IPS DF 6.9 (cell line): ENCODE data around the gene CD300LG.
"Not testable (repeated sequence)": the region's sequence is repeated elsewhere in the genome, so short reads cannot be mapped to it uniquely, and the experiment has no call there.

Experiments
- DNase-seq: peaks from one replicate; pipeline ENCODE4 v3.0.0-alpha.2; 2013; ENCODE audit warnings: low read depth, low spot score
- H3K27ac ChIP-seq: one replicate; pipeline ENCODE4 v1.5.1; 2013; ENCODE audit warnings: low read length, control low read depth
- H3K27me3 ChIP-seq: 2 replicates; pipeline ENCODE4 v1.6.1; 2013; ENCODE audit warnings: mild to moderate bottlenecking, low read length; ENCODE audit not compliant: control insufficient read depth, insufficient read depth
- H3K36me3 ChIP-seq: 2 replicates; pipeline ENCODE4 v1.6.1; 2013; ENCODE audit warnings: low read length; ENCODE audit not compliant: control insufficient read depth, insufficient read depth
- H3K4me1 ChIP-seq: 2 replicates; pipeline ENCODE4 v1.6.1; 2013; ENCODE audit warnings: low read length; ENCODE audit not compliant: control insufficient read depth, insufficient read depth
- H3K4me3 ChIP-seq: 2 replicates; pipeline ENCODE4 v1.5.1; 2013; ENCODE audit warnings: mild to moderate bottlenecking, low read length
- H3K9me3 ChIP-seq: 2 replicates; pipeline ENCODE4 v1.6.1; 2013; ENCODE audit warnings: low read length, inconsistent platforms; ENCODE audit not compliant: control insufficient read depth, insufficient read depth
- WGBS: extraction: QIAGEN DNeasy Blood & Tissue Kit; methylation state at CpG from one replicate; pipeline ENCODE4 v1.1.7; 2013; ENCODE audit warnings: mixed read lengths, missing lambda C conversion rate; ENCODE audit not compliant: insufficient read length, insufficient coverage; 5-methylcytosine and 5-hydroxymethylcytosine counted together

CD300LG gene

DNA sequence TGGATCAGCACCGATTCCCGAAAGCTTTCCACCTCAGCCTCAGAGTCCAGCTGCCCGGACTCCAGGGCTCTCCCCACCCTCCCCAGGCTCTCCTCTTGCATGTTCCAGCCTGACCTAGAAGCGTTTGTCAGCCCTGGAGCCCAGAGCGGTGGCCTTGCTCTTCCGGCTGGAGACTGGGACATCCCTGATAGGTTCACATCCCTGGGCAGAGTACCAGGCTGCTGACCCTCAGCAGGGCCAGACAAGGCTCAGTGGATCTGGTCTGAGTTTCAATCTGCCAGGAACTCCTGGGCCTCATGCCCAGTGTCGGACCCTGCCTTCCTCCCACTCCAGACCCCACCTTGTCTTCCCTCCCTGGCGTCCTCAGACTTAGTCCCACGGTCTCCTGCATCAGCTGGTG, 15.0 kb downstream of the CD300LG start:
- Histone ChIP-seq H3K4me1 (no peaks in the 10 kb centered on the region), H3K27ac (no peak overlapping the region), H3K4me3 (no peak overlapping the region), H3K27me3 (no peaks in the 10 kb centered on the region), H3K36me3 (no peaks in the 10 kb centered on the region), H3K9me3 (no peaks in the 10 kb centered on the region)
- no CpG with 5 or more reads among the region's 9 CpGs for WGBS
- DNase-seq = no peak

DNA sequence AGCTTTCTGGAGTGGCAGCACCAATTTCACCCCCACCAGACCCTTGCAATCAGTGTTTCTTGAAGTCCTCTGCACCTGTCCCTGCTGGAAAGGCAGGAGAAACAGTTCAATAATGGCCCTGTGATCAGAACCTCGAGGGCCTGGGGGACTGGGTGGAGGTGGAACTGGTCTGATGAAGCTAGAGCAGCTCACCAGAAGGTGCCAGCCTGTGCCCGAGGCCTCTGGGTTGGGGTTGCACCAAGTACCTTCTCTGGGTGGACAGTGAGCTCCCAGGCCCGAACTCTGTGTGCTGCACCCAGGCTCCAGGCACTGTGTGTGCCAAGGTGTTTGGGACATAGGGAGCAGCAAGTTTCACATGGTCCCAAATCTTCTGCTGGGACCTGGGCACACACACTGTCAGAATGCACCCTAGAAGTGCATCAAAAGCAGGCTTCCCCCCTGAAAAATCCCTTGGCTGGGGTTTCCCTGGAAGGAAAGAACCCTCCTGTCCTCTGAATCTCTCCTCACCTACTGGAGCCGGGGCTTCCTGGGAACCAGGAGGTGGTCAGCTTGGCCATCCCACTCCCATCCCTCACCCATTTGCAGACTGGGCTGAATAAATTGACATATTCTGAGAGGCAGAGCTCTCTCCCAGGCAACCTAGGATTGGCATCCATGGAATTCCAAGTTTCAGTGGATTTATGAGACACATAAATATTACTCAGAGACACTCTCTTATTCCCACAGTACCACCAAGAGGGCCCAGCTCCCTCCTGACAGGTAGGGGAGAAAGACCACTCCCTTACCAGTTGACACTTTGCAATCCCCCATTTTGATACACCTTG, 17.4 kb downstream of the CD300LG start:
- Histone ChIP-seq H3K4me1 (no peaks in the 10 kb centered on the region), H3K4me3 (no peak overlapping the region), H3K9me3 (no peaks in the 10 kb centered on the region), H3K36me3 (no peaks in the 10 kb centered on the region), H3K27me3 (no peaks in the 10 kb centered on the region), H3K27ac (no peak overlapping the region)
- no peak for DNase-seq
- no CpG with 5 or more reads among the region's 4 CpGs for WGBS

DNA sequence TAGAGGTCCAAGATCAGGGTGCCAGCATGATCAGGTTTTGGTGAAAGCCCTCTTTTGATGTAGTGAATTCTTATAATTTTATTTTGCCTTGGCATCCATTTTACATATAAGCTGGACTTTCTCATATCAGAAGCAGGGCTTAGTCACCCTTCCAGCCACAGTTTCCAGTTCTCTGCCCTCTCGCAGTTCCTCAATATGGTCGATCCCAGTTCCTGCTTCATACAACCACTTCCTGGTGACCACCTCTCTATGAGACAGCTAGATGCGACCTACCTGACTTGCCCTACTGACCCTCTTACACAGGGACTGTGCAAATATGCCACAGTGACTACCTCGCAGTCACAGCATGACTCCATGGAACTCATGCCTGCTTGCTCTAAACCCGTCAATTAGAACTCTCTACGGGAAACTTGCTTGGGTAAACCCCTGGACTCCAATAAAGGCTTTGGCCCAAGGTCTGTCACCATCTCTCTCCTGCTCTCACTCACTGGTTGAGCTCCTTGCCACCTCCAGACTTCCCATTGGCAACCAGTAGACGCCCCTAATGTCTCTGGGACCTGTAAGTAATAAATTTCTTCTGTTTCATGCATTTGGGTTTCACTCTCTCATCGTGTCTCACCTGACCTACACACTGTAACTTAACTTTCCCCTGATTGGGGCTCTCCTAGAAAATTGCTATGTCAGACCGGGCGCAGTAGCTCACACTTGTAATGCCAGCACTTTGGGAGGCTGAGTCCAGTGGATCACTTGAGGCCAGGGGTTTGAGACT, 21.4 kb downstream of the CD300LG start:
- no peak overlapping the region for H3K27ac ChIP-seq
- no peaks in the 10 kb centered on the region for H3K36me3 ChIP-seq
- no peak for DNase-seq
- WGBS = no CpG with 5 or more reads among the region's 10 CpGs
- no peak overlapping the region for H3K4me3 ChIP-seq
- H3K9me3 ChIP-seq = no peaks in the 10 kb centered on the region
- no peaks in the 10 kb centered on the region for H3K27me3 ChIP-seq
- H3K4me1 ChIP-seq = no peaks in the 10 kb centered on the region

DNA sequence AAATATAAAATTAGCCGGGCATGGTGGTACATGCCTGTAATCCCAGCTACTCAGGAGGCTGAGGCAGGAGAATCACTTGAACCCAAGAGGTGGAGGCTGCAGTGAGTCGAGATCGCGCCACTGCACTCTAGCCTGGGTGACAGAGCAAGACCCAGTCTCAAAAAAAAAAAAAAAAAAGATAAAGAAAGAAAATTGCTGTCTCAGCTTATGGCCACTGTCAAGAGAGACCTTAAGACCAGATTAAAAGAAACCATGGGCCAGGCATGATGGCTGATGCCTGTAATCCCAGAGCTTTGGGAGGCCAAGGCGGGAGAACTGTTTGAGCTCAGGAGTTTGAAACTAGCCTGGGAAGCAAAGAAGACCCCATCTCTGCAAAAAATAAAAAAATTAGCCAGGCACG, 22.1 kb downstream of the CD300LG start:
- DNase-seq, H3K9me3 ChIP-seq, H3K36me3 ChIP-seq, H3K27me3 ChIP-seq, H3K27ac ChIP-seq, H3K4me1 ChIP-seq, H3K4me3 ChIP-seq: not testable (repeated sequence)
- no CpG with 5 or more reads among the region's 6 CpGs for WGBS

DNA sequence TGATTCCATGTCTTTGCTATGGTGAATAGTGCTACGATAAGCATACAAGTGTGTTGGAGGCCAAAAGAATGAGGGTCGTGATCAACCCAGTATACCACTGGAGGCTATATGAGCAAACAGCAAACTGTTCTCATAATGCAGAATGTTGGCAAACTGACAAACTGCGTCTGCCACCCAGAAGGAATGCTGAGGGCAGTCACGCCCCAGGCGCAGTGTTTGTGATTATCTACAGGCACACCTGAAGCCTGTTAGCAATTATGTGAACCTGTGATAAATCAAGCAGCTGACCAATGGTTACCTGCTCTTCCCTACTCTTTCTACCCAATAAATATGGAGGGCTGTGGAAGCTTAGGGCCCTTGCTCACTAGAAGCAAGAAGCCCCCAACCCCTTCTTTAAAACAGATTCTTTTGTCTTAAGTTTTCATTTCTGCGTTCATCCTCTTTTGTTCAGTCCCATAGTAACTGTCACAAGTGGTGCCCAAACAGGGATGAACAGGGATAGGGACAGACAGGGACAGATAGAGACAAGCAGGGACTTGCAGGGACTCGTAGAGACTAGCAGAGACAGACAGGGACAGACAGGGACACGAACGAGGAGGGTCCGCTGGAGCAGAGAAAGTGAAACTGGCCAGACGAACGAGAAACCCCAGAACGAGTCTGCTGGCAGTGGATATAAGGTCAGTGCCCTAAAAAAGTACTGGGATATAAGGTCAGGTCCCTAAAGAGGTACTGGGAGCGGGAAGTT, 25.1 kb downstream of the CD300LG start:
- Histone ChIP-seq H3K36me3 (0 out of 2 replicates have a peak, but pooled peaks cover 3% of the 10 kb centered on the region), H3K27me3 (no peaks in the 10 kb centered on the region), H3K9me3 (no peaks in the 10 kb centered on the region), H3K27ac (no peak overlapping the region), H3K4me1 (no peaks in the 10 kb centered on the region), H3K4me3 (no peak overlapping the region)
- DNase-seq = no peak
- WGBS = no CpG with 5 or more reads among the region's 14 CpGs

DNA sequence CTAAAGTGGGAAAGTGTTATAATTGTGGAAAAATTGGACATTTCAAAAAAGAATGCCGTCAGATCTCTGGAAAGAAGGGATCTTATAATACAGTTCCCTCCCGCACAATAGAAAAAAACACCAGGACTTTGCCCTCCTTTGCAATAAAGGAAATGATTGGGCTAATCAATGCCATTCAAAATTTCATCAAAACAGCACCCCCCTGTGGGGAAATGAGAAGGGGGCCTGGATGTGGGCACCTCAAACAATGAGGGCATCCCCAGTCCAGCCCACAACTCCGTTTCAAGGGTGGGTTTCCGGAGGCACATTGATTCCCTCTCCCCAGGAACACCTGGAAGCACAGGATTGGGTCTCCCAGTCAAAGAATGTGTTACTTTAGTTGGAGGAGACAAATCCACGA, 26.1 kb downstream of the CD300LG start:
- H3K9me3 ChIP-seq = no peaks in the 10 kb centered on the region
- no peaks in the 10 kb centered on the region for H3K4me1 ChIP-seq
- H3K4me3 ChIP-seq = no peak overlapping the region
- H3K27ac ChIP-seq = no peak overlapping the region
- H3K36me3 ChIP-seq = 0 out of 2 replicates have a peak, but pooled peaks cover 3% of the 10 kb centered on the region
- no peak for DNase-seq
- no peaks in the 10 kb centered on the region for H3K27me3 ChIP-seq
- WGBS = no CpG with 5 or more reads among the region's 5 CpGs

DNA sequence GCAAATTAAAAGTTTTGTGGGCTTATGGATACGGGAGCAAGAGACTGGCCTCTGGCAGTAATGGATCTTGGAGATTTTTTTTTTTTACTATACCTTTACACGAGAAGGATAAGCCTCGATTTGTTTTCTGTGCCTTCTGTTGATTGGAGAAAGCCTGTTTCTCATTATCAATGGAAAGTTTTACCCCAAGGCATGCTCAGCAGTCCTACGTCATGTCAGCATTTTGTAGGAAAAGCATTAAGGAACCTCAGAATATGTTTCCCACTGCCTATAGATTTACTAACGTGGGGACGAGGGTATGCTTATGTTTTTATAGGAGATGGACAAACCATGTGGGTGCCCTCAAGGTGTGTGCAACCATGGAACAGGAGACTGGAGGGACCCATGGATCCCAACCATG, 26.8 kb downstream of the CD300LG start:
- no peak overlapping the region for H3K27ac ChIP-seq
- no peak for DNase-seq
- H3K9me3 ChIP-seq = no peaks in the 10 kb centered on the region
- no peaks in the 10 kb centered on the region for H3K27me3 ChIP-seq
- H3K4me1 ChIP-seq = no peaks in the 10 kb centered on the region
- WGBS = no CpG with 5 or more reads among the region's 6 CpGs
- H3K36me3 ChIP-seq = 0 out of 2 replicates have a peak, but pooled peaks cover 3% of the 10 kb centered on the region
- no peak overlapping the region for H3K4me3 ChIP-seq

DNA sequence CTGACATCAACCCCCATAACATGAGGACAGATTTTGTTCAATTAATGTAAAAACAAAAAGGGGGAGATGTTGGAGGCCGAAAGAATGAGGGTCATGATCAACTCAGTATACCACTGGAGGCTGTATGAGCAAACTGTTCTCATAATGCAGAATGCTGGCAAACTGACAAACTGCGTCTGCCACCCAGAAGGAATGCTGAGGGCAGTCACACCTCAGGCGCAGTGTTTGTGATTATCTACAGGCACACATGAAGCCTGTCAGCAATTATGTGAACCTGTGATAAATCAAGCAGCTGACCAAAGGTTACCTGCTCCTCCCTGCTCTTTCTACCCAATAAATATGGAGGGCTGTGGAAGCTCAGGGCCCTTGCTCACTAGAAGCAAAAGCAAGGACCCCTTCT, 27.3 kb downstream of the CD300LG start:
- DNase-seq = no peak
- no peaks in the 10 kb centered on the region for H3K27me3 ChIP-seq
- no peaks in the 10 kb centered on the region for H3K4me1 ChIP-seq
- H3K36me3 ChIP-seq = 0 out of 2 replicates have a peak, but pooled peaks cover 3% of the 10 kb centered on the region
- WGBS = no CpG with 5 or more reads among the region's 3 CpGs
- H3K9me3 ChIP-seq = no peaks in the 10 kb centered on the region
- H3K27ac ChIP-seq = no peak overlapping the region
- no peak overlapping the region for H3K4me3 ChIP-seq

DNA sequence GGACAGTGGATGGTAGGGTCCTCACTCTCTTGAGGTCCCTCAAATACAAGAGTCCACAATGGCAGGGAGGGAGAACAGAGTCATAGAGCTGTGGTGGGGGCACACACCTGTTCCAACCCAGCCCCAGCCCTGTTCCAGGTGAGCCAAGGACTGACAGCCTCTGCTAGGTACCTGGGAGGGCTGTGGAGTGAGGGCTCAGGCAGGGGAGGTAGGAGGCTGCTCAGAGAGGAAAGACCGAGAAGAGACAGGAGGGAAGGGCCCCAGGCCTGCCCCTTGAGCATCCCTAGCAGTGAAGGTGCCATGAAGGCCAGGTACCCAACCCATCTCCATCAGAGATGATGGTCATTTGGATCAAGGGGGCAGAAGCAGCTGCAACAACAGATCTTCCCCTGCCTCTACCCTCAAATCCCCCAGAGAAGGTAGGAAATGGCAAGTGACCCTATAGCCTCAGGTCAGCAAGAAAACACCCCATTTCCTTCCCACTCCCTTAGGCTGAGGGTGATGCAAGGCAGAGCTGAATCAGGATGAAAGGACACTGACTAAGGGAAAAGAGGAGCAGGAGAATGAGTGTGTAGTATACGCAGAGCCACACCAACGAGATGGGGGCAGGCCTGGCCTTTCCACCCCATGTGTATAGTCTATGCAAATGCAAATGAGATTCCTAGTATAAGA, 28.6 kb downstream of the CD300LG start:
- no CpG with 5 or more reads among the region's 3 CpGs for WGBS
- H3K27me3 ChIP-seq = no peaks in the 10 kb centered on the region
- DNase-seq = no peak
- no peaks in the 10 kb centered on the region for H3K4me1 ChIP-seq
- no peaks in the 10 kb centered on the region for H3K9me3 ChIP-seq
- H3K27ac ChIP-seq = no peak overlapping the region
- no peak overlapping the region for H3K4me3 ChIP-seq
- H3K36me3 ChIP-seq = 0 out of 2 replicates have a peak, but pooled peaks cover 3% of the 10 kb centered on the region

DNA sequence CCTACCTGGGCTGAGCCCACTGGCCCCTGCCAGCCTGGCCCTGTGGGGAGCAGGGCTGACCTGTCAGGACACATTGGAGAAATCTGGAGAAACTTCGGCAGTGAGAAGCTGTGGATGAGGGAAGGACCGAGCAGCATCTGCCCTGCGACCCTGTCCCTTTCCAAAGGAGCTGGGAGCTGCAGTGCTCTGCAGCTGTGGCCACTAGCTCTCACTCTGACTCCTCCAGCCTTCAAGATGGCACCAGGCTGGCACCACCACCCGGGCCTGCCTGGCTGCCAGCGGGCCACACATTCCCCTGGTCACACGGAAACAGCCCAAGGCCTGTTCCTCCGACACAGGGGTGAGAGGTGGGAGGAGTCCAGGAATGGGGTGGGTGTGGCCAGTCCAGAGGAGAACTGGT, 30.1 kb downstream of the CD300LG start:
- H3K9me3 ChIP-seq = no peaks in the 10 kb centered on the region
- H3K27me3 ChIP-seq = no peaks in the 10 kb centered on the region
- no peak for DNase-seq
- H3K36me3 ChIP-seq = peaks cover 6% of the 10 kb centered on the region
- no peak overlapping the region for H3K4me3 ChIP-seq
- no peak overlapping the region for H3K27ac ChIP-seq
- whole genome bisulfite sequencing = no CpG with 5 or more reads among the region's 7 CpGs
- peaks cover 1% of the 10 kb centered on the region; the same call in 1 of the 2 replicates for H3K4me1 ChIP-seq
